H9 (cell line): ENCODE results near the gene ZHX3. TPM values are rescaled to one million over a fixed set of nuclear protein-coding genes. Genes with fewer than 3 reads are reported as not detected.
"Not testable (repeated sequence)": the region's sequence is repeated elsewhere in the genome, so short reads cannot be mapped to it uniquely, and the experiment has no call there.

Experiments used
- DNase-seq: peaks from one replicate; pipeline ENCODE4 v3.0.0-alpha.2; 2017
- H2AFZ ChIP-seq: one replicate; pipeline ENCODE4 v1.6.1; 2013; ENCODE audit warnings: mild to moderate bottlenecking, low read length, control low read depth, moderate library complexity
- H2AK5ac ChIP-seq: 2 replicates; pipeline ENCODE4 v1.6.1; 2013; ENCODE audit warnings: low read length, control low read depth, mixed read lengths; ENCODE audit not compliant: insufficient read length
- H2BK120ac ChIP-seq: one replicate; pipeline ENCODE4 v1.6.1; 2013; ENCODE audit warnings: low read depth, mild to moderate bottlenecking, low read length, control low read depth, inconsistent platforms; ENCODE audit not compliant: poor library complexity, severe bottlenecking
- H2BK12ac ChIP-seq: 2 replicates; pipeline ENCODE4 v1.6.1; 2013; ENCODE audit warnings: low read length, control low read depth, mixed read lengths, low read depth; ENCODE audit not compliant: insufficient read length
- H2BK15ac ChIP-seq: 2 replicates; pipeline ENCODE4 v1.6.1; 2013; ENCODE audit warnings: low read depth, low read length, control low read depth
- H2BK20ac ChIP-seq: one replicate; pipeline ENCODE4 v1.6.1; 2013; ENCODE audit warnings: low read depth, mild to moderate bottlenecking, low read length, control low read depth, inconsistent platforms; ENCODE audit not compliant: poor library complexity, severe bottlenecking
- H2BK5ac ChIP-seq: 2 replicates; pipeline ENCODE4 v1.6.1; 2013; ENCODE audit warnings: low read length, control low read depth, mixed read lengths; ENCODE audit not compliant: insufficient read length
- H3K14ac ChIP-seq: 2 replicates; pipeline ENCODE4 v1.6.1; 2013; ENCODE audit warnings: low read length, control low read depth; ENCODE audit not compliant: insufficient read depth
- H3K18ac ChIP-seq: 2 replicates; pipeline ENCODE4 v1.6.1; 2013; ENCODE audit warnings: low read depth, mild to moderate bottlenecking, mixed read lengths, low read length, control low read depth; ENCODE audit not compliant: insufficient read length
- H3K23ac ChIP-seq: 2 replicates; pipeline ENCODE4 v1.6.1; 2013; ENCODE audit warnings: low read length, control low read depth, mixed read lengths, low read depth; ENCODE audit not compliant: insufficient read length
- H3K23me2 ChIP-seq: 2 replicates; pipeline ENCODE4 v1.6.1; 2013; ENCODE audit warnings: low read depth, mild to moderate bottlenecking, mixed read lengths, low read length, control low read depth; ENCODE audit not compliant: insufficient read length, poor library complexity, severe bottlenecking
- H3K27ac ChIP-seq: 2 replicates; pipeline ENCODE4 v1.5.1; 2013; ENCODE audit warnings: low read length, control low read depth, mixed read lengths, low read depth; ENCODE audit not compliant: insufficient read length
- H3K27me3 ChIP-seq: 2 replicates; pipeline ENCODE4 v1.6.1; 2013; ENCODE audit warnings: low read length, control low read depth, inconsistent platforms; ENCODE audit not compliant: insufficient read depth
- H3K4ac ChIP-seq: 2 replicates; pipeline ENCODE4 v1.6.1; 2013; ENCODE audit warnings: low read depth, mild to moderate bottlenecking, control low read depth, inconsistent platforms, low read length, moderate library complexity
- H3K4me1 ChIP-seq: 2 replicates; pipeline ENCODE4 v1.6.1; 2013; ENCODE audit warnings: low read length, control low read depth, inconsistent platforms; ENCODE audit not compliant: insufficient read depth
- H3K4me2 ChIP-seq: 2 replicates; pipeline ENCODE4 v1.6.1; 2013; ENCODE audit warnings: low read length, control low read depth, mixed read lengths; ENCODE audit not compliant: insufficient read length, insufficient read depth
- H3K56ac ChIP-seq: 2 replicates; pipeline ENCODE4 v1.6.1; 2013; ENCODE audit warnings: low read depth, mild to moderate bottlenecking, mixed read lengths, low read length, control low read depth; ENCODE audit not compliant: insufficient read length
- H3K79me1 ChIP-seq: 2 replicates; pipeline ENCODE4 v1.6.1; 2013; ENCODE audit warnings: low read depth, mild to moderate bottlenecking, moderate library complexity, low read length, control low read depth, inconsistent platforms; ENCODE audit not compliant: insufficient read depth, poor library complexity, severe bottlenecking
- H3K79me2 ChIP-seq: 2 replicates; pipeline ENCODE4 v1.6.1; 2013; ENCODE audit warnings: low read length, control low read depth, inconsistent platforms; ENCODE audit not compliant: insufficient read depth
- H3K9ac ChIP-seq: 2 replicates; pipeline ENCODE4 v1.6.1; 2013; ENCODE audit warnings: low read length, control low read depth, mixed read lengths; ENCODE audit not compliant: insufficient read length; ENCODE audit errors: extremely low read depth
- H3K9me3 ChIP-seq: one replicate; pipeline ENCODE4 v1.6.1; 2013; ENCODE audit warnings: low read depth, low read length, inconsistent platforms; ENCODE audit not compliant: control insufficient read depth
- H3T11ph ChIP-seq: one replicate; pipeline ENCODE4 v1.6.1; 2013; ENCODE audit warnings: mild to moderate bottlenecking, low read length, control low read depth, inconsistent platforms
- H4K20me1 ChIP-seq: one replicate; pipeline ENCODE4 v1.6.1; 2013; ENCODE audit not compliant: control insufficient read depth, insufficient read length, insufficient read depth
- H4K5ac ChIP-seq: 2 replicates; pipeline ENCODE4 v1.6.1; 2013; ENCODE audit warnings: low read depth, mild to moderate bottlenecking, mixed read lengths, low read length, control low read depth; ENCODE audit not compliant: insufficient read length
- H4K8ac ChIP-seq: replicated peaks from 2 replicates; pipeline ENCODE4 v1.6.1; 2013; ENCODE audit warnings: low read length, control low read depth, mixed read lengths, low read depth; ENCODE audit not compliant: insufficient read length
- H4K91ac ChIP-seq: 2 replicates; pipeline ENCODE4 v1.6.1; 2013; ENCODE audit warnings: low read depth, mild to moderate bottlenecking, moderate library complexity, mixed read lengths, low read length, control low read depth; ENCODE audit not compliant: insufficient read length
- H3K27ac Mint-ChIP-seq, 3 experiments: 2 replicates in 2 of 3; 3 replicates in 1 of 3; pipeline ENCODE4 v1.8.0; 2020 to 2021; ENCODE audit warnings: mixed read lengths in 3 of 3, mild to moderate bottlenecking in 1 of 3, moderate library complexity in 1 of 3
- H3K27me3 Mint-ChIP-seq: 2 replicates; pipeline ENCODE4 v1.8.0; 2021; ENCODE audit warnings: low read depth, mild to moderate bottlenecking, moderate library complexity, mixed read lengths
- H3K36me3 Mint-ChIP-seq, 3 experiments: 2 replicates in 2 of 3; 3 replicates in 1 of 3; pipeline ENCODE4 v1.8.0; 2020 to 2021; ENCODE audit warnings: low read depth in 3 of 3, mixed read lengths in 3 of 3; ENCODE audit not compliant: insufficient read depth in 1 of 3
- H3K4me1 Mint-ChIP-seq, 2 experiments: 2 replicates each; pipeline ENCODE4 v1.8.0; 2020; ENCODE audit warnings: mixed read lengths in 2 of 2
- H3K4me3 Mint-ChIP-seq, 2 experiments: 2 replicates in 1 of 2; 3 replicates in 1 of 2; pipeline ENCODE4 v1.8.0; 2020 to 2021; ENCODE audit warnings: mild to moderate bottlenecking in 2 of 2, mixed read lengths in 2 of 2, moderate library complexity in 1 of 2
- H3K9me3 Mint-ChIP-seq, 2 experiments: 2 replicates in 1 of 2; 3 replicates in 1 of 2; pipeline ENCODE4 v1.8.0; 2020; ENCODE audit warnings: mild to moderate bottlenecking in 2 of 2, mixed read lengths in 2 of 2, moderate library complexity in 1 of 2
- WGBS: extraction: QIAGEN DNeasy Blood & Tissue Kit; methylation state at CpG from one replicate; pipeline ENCODE4 v1.1.7; 2013; ENCODE audit warnings: missing lambda C conversion rate, low lambda C conversion rate, mixed read lengths; ENCODE audit not compliant: insufficient read length; ENCODE audit errors: extremely low coverage; 5-methylcytosine and 5-hydroxymethylcytosine counted together
- total RNA-seq: library from RNA; stranded (reverse); gene quantifications from 2 replicates; pipeline ENCODE4 v1.2.1, GENCODE V29; 2021
- TF ChIP-seq, protein P1 (sequence below): fragments of 200-600 bp; sonication (generic); conservative IDR thresholded peaks from 3 replicates; pipeline ENCODE4 v1.8.0; 2021; ENCODE audit warnings: antibody characterized with exemption, mild to moderate bottlenecking

Gene ZHX3
- total RNA-seq, 1 experiment from 2014 or later: 4.4 TPM

- no peak overlapping the region for H3K14ac ChIP-seq
- H2AK5ac ChIP-seq: no peak overlapping the region
- H2BK5ac ChIP-seq: no peak overlapping the region
- H3T11ph ChIP-seq: no peak overlapping the region
- peaks cover 5% of the 10 kb centered on the region; the same call in 1 of the 2 replicates for H3K4me1 ChIP-seq
- Mint-ChIP-seq H3K27ac (peak overlapping the region in 1 of 3 experiments; percentile 49; a peak in 1 of 7 replicates), H3K36me3 (peaks cover 2 to 4% (median 3%) of the 10 kb centered on the region in 3 experiments; a peak in 6 of 7 replicates), H3K4me1 (peaks cover 18 to 19% of the 10 kb centered on the region in 2 experiments), H3K9me3 (no peaks in the 10 kb centered on the region; a peak in 2 of 5 replicates), H3K4me3 (no peak overlapping the region), H3K27me3 (peaks cover 10% of the 10 kb centered on the region)
- H3K27me3 ChIP-seq: no peaks in the 10 kb centered on the region
- H4K20me1 ChIP-seq: no peaks in the 10 kb centered on the region
- no peak overlapping the region for H2AFZ ChIP-seq
- no peak overlapping the region for H2BK120ac ChIP-seq
- no peak overlapping the region for H3K18ac ChIP-seq
- TF ChIP-seq, protein P1, sequence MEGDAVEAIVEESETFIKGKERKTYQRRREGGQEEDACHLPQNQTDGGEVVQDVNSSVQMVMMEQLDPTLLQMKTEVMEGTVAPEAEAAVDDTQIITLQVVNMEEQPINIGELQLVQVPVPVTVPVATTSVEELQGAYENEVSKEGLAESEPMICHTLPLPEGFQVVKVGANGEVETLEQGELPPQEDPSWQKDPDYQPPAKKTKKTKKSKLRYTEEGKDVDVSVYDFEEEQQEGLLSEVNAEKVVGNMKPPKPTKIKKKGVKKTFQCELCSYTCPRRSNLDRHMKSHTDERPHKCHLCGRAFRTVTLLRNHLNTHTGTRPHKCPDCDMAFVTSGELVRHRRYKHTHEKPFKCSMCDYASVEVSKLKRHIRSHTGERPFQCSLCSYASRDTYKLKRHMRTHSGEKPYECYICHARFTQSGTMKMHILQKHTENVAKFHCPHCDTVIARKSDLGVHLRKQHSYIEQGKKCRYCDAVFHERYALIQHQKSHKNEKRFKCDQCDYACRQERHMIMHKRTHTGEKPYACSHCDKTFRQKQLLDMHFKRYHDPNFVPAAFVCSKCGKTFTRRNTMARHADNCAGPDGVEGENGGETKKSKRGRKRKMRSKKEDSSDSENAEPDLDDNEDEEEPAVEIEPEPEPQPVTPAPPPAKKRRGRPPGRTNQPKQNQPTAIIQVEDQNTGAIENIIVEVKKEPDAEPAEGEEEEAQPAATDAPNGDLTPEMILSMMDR: no peak
- H3K27ac ChIP-seq: no peak overlapping the region
- H2BK15ac ChIP-seq: no peak overlapping the region
- H3K4ac ChIP-seq: no peak overlapping the region
- no peak overlapping the region for H3K4me2 ChIP-seq
- no peak overlapping the region for H3K9ac ChIP-seq
- H3K23ac ChIP-seq: no peak overlapping the region
- H2BK12ac ChIP-seq: no peak overlapping the region
- H3K9me3 ChIP-seq: no peaks in the 10 kb centered on the region
- H3K23me2 ChIP-seq: peaks cover 15% of the 10 kb centered on the region
- H4K8ac ChIP-seq: no peak overlapping the region
- no peak overlapping the region for H3K56ac ChIP-seq
- no peak overlapping the region for H2BK20ac ChIP-seq
- WGBS: no CpG with 5 or more reads among the region's 7 CpGs
- H4K5ac ChIP-seq: no peak overlapping the region
- H3K79me1 ChIP-seq: no peaks in the 10 kb centered on the region
- DNase-seq: no peak
- H3K79me2 ChIP-seq: peaks cover 7% of the 10 kb centered on the region; the same call in 1 of the 2 replicates
- no peak overlapping the region for H4K91ac ChIP-seq
Measured at GRCh38 chr20:41133709-41134361, 183.7 kb downstream of the ZHX3 start.

DNA sequence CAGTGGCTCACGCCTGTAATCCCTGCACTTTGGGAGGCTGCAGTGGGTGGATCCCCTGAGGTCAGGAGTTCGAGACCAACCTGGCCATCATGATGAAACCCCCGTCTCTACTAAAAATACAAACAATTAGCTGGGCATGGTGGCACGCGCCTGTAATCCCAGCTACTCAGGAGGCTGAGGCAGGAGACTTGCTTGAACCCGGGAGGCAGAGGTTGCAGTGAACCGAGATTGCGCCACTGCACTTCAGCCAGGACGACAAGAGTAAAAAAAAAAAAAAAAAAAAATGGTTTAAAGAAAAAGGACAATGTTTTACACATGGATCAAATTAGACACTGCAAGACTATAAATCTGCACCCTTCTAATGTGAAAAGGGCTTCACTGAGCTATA, 185.1 kb downstream of the ZHX3 start:
- not testable (repeated sequence) for H3K56ac ChIP-seq, H3K27ac ChIP-seq, H3K4me2 ChIP-seq, H3K23ac ChIP-seq, H3K4me3 Mint-ChIP-seq, H3K79me2 ChIP-seq, H2AK5ac ChIP-seq, H4K91ac ChIP-seq, H3K79me1 ChIP-seq, H2BK12ac ChIP-seq, H3K4me1 ChIP-seq, H3K27me3 ChIP-seq, H3K18ac ChIP-seq, H4K5ac ChIP-seq, H3K9ac ChIP-seq, H2BK15ac ChIP-seq, H3K23me2 ChIP-seq, H3K4ac ChIP-seq, H3K27ac Mint-ChIP-seq, H3K14ac ChIP-seq, H3T11ph ChIP-seq, H4K8ac ChIP-seq, H2AFZ ChIP-seq, H3K9me3 Mint-ChIP-seq, H4K20me1 ChIP-seq, DNase-seq, H2BK120ac ChIP-seq, H2BK5ac ChIP-seq, H2BK20ac ChIP-seq, H3K9me3 ChIP-seq
- H3K4me1 Mint-ChIP-seq: peaks cover 15% of the 10 kb centered on the region in 2 experiments
- H3K27me3 Mint-ChIP-seq: peaks cover 10% of the 10 kb centered on the region
- no CpG with 5 or more reads among the region's 9 CpGs for WGBS
- H3K36me3 Mint-ChIP-seq: peaks cover 0 to 11% (median 6%) of the 10 kb centered on the region in 3 experiments; a peak in 6 of 7 replicates
